ENCODE measurements around the gene HIVEP3.

HIVEP3 gene

GRCh38 chr1:41784531-41785274, 134.0 kb downstream of the HIVEP3 start:
- DNase-seq (ENCODE audit: low read depth) = no peak

GRCh38 chr1:41783189-41783639, 135.5 kb downstream of the HIVEP3 start:
- no peak for DNase-seq (ENCODE audit: low read depth)

- DNase-seq (ENCODE audit: low read depth) = no peak
Observed at GRCh38 chr1:41780916-41781315, 137.8 kb downstream of the HIVEP3 start.

- DNase-seq (ENCODE audit: low read depth) = no peak
Observed at GRCh38 chr1:41780322-41780721, 138.4 kb downstream of the HIVEP3 start.

- DNase-seq (ENCODE audit: low read depth) = no peak
Observed at GRCh38 chr1:41779360-41779759, 139.4 kb downstream of the HIVEP3 start.

- no peak for DNase-seq (ENCODE audit: low read depth)
Observed at GRCh38 chr1:41777695-41778094, 141.0 kb downstream of the HIVEP3 start.

GRCh38 chr1:41776891-41777441, 141.8 kb downstream of the HIVEP3 start:
- no peak for DNase-seq (ENCODE audit: low read depth)

GRCh38 chr1:41775956-41776585, 142.7 kb downstream of the HIVEP3 start:
- no peak for DNase-seq (ENCODE audit: low read depth)

GRCh38 chr1:41774471-41774990, 144.2 kb downstream of the HIVEP3 start:
- DNase-seq (ENCODE audit: low read depth) = no peak

- no peak for DNase-seq (ENCODE audit: low read depth)
Observed at GRCh38 chr1:41773842-41774241, 144.9 kb downstream of the HIVEP3 start.

- DNase-seq (ENCODE audit: low read depth) = no peak
Observed at GRCh38 chr1:41773144-41773591, 145.6 kb downstream of the HIVEP3 start.

- DNase-seq (ENCODE audit: low read depth) = no peak
Observed at GRCh38 chr1:41769068-41769467, 149.7 kb downstream of the HIVEP3 start.

GRCh38 chr1:41768583-41768982, 150.1 kb downstream of the HIVEP3 start:
- no peak for DNase-seq (ENCODE audit: low read depth)

GRCh38 chr1:41767534-41768525, 150.9 kb downstream of the HIVEP3 start:
- DNase-seq (ENCODE audit: low read depth) = no peak

GRCh38 chr1:41766546-41766945, 152.2 kb downstream of the HIVEP3 start:
- DNase-seq (ENCODE audit: low read depth) = no peak

- DNase-seq (ENCODE audit: low read depth) = no peak
Observed at GRCh38 chr1:41766041-41766440, 152.7 kb downstream of the HIVEP3 start.

- no peak for DNase-seq (ENCODE audit: low read depth)
Observed at GRCh38 chr1:41765152-41765551, 153.6 kb downstream of the HIVEP3 start.

GRCh38 chr1:41764656-41765055, 154.1 kb downstream of the HIVEP3 start:
- no peak for DNase-seq (ENCODE audit: low read depth)

- no peak for DNase-seq (ENCODE audit: low read depth)
Observed at GRCh38 chr1:41762777-41763176, 155.9 kb downstream of the HIVEP3 start.

GRCh38 chr1:41762251-41762650, 156.5 kb downstream of the HIVEP3 start:
- DNase-seq (ENCODE audit: low read depth) = no peak

GRCh38 chr1:41758904-41759548, 159.7 kb downstream of the HIVEP3 start:
- no peak for DNase-seq (ENCODE audit: low read depth)

Measured in activated T-helper 9 cell treated with anti-CD3 and anti-CD28 coated beads, Interleukin-2, amount 50 U/mL, for 16 hours (primary cell).